ENCODE measurements around the gene TPGS2. TPM values are rescaled to one million over a fixed set of nuclear protein-coding genes. Genes with fewer than 3 reads are reported as not detected.

TPGS2 gene
- total RNA-seq, 1 experiment from 2014 or later: 93.3 TPM

DNA sequence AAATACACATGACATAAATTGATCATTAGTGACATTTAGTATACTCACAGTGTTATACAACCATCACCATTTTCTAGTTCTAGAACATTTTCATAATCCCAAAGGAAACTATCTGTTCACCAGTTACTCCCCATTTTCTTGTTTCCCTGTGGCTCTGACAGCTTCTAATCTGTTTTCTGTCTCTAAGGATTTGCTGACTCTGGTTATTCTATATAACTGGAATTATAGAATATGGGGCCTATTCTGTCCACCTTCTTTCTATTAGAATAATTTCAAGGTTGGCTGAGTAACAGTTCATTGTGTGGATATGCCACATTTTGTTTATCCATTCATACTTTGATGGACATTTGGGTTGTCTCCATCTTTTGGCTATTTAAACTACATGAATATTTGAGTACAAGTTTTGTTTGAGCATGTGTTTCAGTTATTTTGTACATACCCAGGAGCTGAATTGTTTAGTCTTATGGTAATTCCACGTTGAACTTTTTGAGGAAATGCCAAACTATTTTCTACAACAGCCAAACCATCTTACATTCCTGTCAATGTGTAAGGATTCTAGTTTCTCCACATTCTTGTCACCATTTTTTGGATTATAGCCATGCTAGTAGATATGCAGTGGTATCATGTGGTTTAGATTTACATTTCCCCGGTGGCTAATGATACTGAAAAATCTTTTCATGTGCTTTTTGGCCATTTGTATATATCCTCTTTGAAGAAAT lies 20.6 kb upstream of the TPGS2 start:
- RAD21 ChIA-PET (ENCODE audit: low non-redundant PET in 1 of 2, low total read pairs in 2 of 2, uncharacterized antibody in 2 of 2, unreplicated experiment in 2 of 2): no interaction called here
- ATAC-seq: no peak
- intact Hi-C loops (cut with micrococcal nuclease): no loop called here

More for the DNA sequence above, 20.6 kb upstream of the TPGS2 start:
- no TSS peak for BruUV-seq (replicated peaks)
- Histone ChIP-seq H4K20me1 (ENCODE audit: insufficient read depth) (no peaks in the 10 kb centered on the region), H3K27ac (ENCODE audit: low read depth, low read length) (no peak overlapping the region), H3K36me3 (ENCODE audit: control insufficient read depth in 1 of 2, insufficient read depth in 2 of 2, low read length in 2 of 2) (no peaks in the 10 kb centered on the region), H2AFZ (ENCODE audit: low read depth, low read length, poor library complexity, severe bottlenecking) (no peak overlapping the region), H3K9me3 (ENCODE audit: control insufficient read depth in 1 of 2, insufficient read depth in 1 of 2, low read depth in 1 of 2, low read length in 2 of 2) (no peaks in the 10 kb centered on the region; a peak in 1 of 4 replicates), H3K4me2 (ENCODE audit: low read length) (no peak overlapping the region), H3K79me2 (ENCODE audit: insufficient read depth, low read length) (no peaks in the 10 kb centered on the region), H3K4me3 (replicated peaks in 1 of 2; ENCODE audit: low read depth in 1 of 2, low read length in 2 of 2) (no peak overlapping the region), H3K4me1 (ENCODE audit: control insufficient read depth in 1 of 2, insufficient read depth in 2 of 2, low read length in 2 of 2) (peaks cover 0 to 3% of the 10 kb centered on the region in 2 experiments; a peak in 1 of 4 replicates), H3K9ac (ENCODE audit: low read length) (no peak overlapping the region), H3K9me2 (ENCODE audit: insufficient read depth) (no peaks in the 10 kb centered on the region), H3K27me3 (ENCODE audit: insufficient read depth, low read length) (no peaks in the 10 kb centered on the region)
- CTCF ChIA-PET: no interaction called here
- TF ChIP-seq FOSL1 (IDR thresholded peaks at IDR 0.05; ENCODE audit: low read depth) (no peak), POLR2A (IDR thresholded peaks at IDR 0.05; ENCODE audit: borderline replicate concordance, extremely low read depth, insufficient read depth, insufficient read length) (no peak), CBX3 (IDR thresholded peaks at IDR 0.05; ENCODE audit: low read depth) (no peak), POLR2AphosphoS5 (IDR thresholded peaks at IDR 0.05; ENCODE audit: low read depth, low read length) (no peak), ELF1 (IDR thresholded peaks at IDR 0.05; ENCODE audit: borderline replicate concordance, low read depth) (no peak), YY1 (IDR thresholded peaks at IDR 0.05; ENCODE audit: extremely low read depth, insufficient replicate concordance, low read depth, low read length) (no peak), SIN3A (IDR thresholded peaks at IDR 0.05; ENCODE audit: low read depth) (no peak), ZFX (IDR thresholded peaks at IDR 0.05) (no peak), REST (IDR thresholded peaks at IDR 0.05; ENCODE audit: low read depth) (no peak), EGR1 (IDR thresholded peaks at IDR 0.05; ENCODE audit: low read depth) (no peak), ZBTB33 (IDR thresholded peaks at IDR 0.05; ENCODE audit: extremely low read depth, insufficient replicate concordance, low read length) (no peak), ZNF274 (IDR thresholded peaks at IDR 0.05; ENCODE audit: low read depth, low read length) (no peak), EZH2 (IDR thresholded peaks at IDR 0.05) (no peak), SP1 (IDR thresholded peaks at IDR 0.05; ENCODE audit: low read depth) (no peak), EZH2phosphoT487 (IDR thresholded peaks at IDR 0.05; ENCODE audit: borderline replicate concordance) (no peak), CEBPB (IDR thresholded peaks at IDR 0.05; ENCODE audit: low read depth) (no peak)
- TF ChIP-seq, protein P1, sequence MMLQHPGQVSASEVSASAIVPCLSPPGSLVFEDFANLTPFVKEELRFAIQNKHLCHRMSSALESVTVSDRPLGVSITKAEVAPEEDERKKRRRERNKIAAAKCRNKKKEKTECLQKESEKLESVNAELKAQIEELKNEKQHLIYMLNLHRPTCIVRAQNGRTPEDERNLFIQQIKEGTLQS (IDR thresholded peaks at IDR 0.05): no peak
- TF ChIP-seq, protein P2, sequence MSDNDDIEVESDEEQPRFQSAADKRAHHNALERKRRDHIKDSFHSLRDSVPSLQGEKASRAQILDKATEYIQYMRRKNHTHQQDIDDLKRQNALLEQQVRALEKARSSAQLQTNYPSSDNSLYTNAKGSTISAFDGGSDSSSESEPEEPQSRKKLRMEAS (IDR thresholded peaks at IDR 0.05): no peak
- POLR2A ChIA-PET: no interaction called here
- no peak for DNase-seq (ENCODE audit: low read depth, low spot score)

All from HCT116 (cell line).